ENCODE results near the gene CXCR5.

- no peak for TF ChIP-seq MYC (IDR thresholded peaks at IDR 0.05; ENCODE audit: insufficient read depth, insufficient read length, insufficient replicate concordance, low read length, severe bottlenecking)
- no peak for TF ChIP-seq TAF1 (IDR thresholded peaks at IDR 0.05; ENCODE audit: borderline replicate concordance, low read depth, low read length)
- TF ChIP-seq CTCF (IDR thresholded peaks at IDR 0.05 in 2 of 3, conservative IDR thresholded peaks at IDR 0.05 in 1 of 3; ENCODE audit: control insufficient read depth in 2 of 3, extremely low read depth in 1 of 3, insufficient read depth in 1 of 3, low read depth in 3 of 3, low read length in 3 of 3): no peak
- TF ChIP-seq RAD21 (IDR thresholded peaks at IDR 0.05; ENCODE audit: insufficient read depth, low read depth, low read length): no peak
- no peak for TF ChIP-seq POLR2A (IDR thresholded peaks at IDR 0.05; ENCODE audit: low read depth, low read length)
- no peak for TF ChIP-seq BRCA1 (IDR thresholded peaks at IDR 0.05; ENCODE audit: low read depth, low read length)
- no peak for TF ChIP-seq DPF2 (IDR thresholded peaks at IDR 0.05)
- TF ChIP-seq E4F1 (IDR thresholded peaks at IDR 0.05; ENCODE audit: borderline replicate concordance, partially characterized antibody): no peak
- no peak for TF ChIP-seq NFYA (IDR thresholded peaks at IDR 0.05; ENCODE audit: borderline replicate concordance, low read depth, low read length)
Measured at GRCh38 chr11:118883004-118883367, 706 bp upstream of the CXCR5 start.
